Rectal smooth muscle tissue (tissue), 1 donor: ENCODE measurements around the gene TSC22D1.

ENCODE experiments used
- H3K27ac ChIP-seq: one replicate; pipeline ENCODE4 v1.7.0; 2013; ENCODE audit warnings: low read depth, low read length, inconsistent platforms
- H3K27me3 ChIP-seq: one replicate; pipeline ENCODE4 v1.7.0; 2013; ENCODE audit warnings: low read length; ENCODE audit not compliant: control insufficient read depth, insufficient read depth
- H3K36me3 ChIP-seq: one replicate; pipeline ENCODE4 v1.7.0; 2013; ENCODE audit warnings: low read length; ENCODE audit not compliant: control insufficient read depth, insufficient read depth
- H3K4me1 ChIP-seq: one replicate; pipeline ENCODE4 v1.7.0; 2013; ENCODE audit warnings: low read length; ENCODE audit not compliant: control insufficient read depth, insufficient read depth
- H3K4me3 ChIP-seq: one replicate; pipeline ENCODE4 v1.7.0; 2013; ENCODE audit warnings: low read length
- H3K9ac ChIP-seq: one replicate; pipeline ENCODE4 v1.7.0; 2013; ENCODE audit warnings: low read length

TSC22D1 gene

DNA sequence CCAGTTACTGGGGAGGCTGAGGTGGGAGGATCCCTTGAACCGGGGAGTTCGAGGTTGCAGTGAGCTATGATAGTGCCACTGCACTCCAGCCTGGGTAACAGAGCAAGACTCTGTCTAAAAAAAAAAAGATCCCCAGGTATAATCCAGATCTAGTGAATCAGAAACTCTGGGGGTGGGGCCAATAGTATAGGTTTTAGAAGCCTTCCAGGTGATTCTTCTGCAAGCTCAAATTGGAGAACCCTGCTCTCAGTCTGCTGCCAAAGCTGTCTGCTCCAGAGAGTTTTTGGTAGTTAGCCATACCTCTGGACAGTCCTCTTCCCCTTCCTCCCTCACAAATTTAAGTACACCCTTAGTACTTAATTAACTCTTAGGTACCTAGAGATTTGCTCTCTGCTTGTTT is 174.6 kb downstream of the TSC22D1 start:
- no peaks in the 10 kb centered on the region for H3K36me3 ChIP-seq
- no peaks in the 10 kb centered on the region for H3K4me1 ChIP-seq
- H3K27ac ChIP-seq = no peak overlapping the region
- no peak overlapping the region for H3K9ac ChIP-seq
- no peak overlapping the region for H3K4me3 ChIP-seq
- no peaks in the 10 kb centered on the region for H3K27me3 ChIP-seq

DNA sequence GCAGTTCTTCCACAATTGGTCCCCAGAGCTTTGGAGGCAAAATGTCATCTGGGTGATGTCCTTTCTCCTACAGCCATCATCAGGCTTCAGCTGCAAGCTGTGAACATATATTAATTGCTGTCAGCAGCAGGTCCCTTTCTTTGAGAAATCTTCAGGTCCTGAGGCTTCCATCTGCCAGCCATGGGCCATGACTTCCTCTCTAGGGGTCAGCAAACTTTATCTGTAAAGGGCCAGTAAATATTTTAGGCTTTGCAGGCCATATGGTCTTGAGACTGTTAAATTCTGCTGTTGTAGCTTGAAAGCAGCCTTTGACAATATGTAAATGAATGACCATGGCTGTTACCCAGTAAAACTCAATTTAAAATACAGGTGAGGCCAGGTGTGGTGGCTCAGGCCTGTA is 175.4 kb downstream of the TSC22D1 start:
- H3K27ac ChIP-seq = no peak overlapping the region

DNA sequence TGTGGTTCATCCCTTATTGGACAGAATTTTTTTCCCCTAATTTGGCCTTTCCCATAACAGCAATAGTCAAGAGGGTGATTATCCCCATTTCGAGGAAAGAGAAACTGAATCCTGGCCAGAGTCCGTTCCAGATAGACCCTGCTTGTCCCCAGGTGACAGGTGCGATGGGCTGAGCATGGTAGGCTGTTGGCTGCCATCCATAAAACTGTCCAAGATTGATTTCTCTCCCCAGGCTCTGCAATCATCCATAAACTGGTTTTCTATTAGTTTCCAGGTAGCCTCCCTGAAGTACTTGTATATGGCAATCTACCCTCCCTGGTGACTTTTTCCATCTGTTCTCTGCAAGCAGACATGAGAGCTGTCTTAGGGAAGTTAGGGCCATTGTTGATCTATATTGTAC is 177.1 kb downstream of the TSC22D1 start:
- Histone ChIP-seq H3K9ac (no peak overlapping the region), H3K27me3 (no peaks in the 10 kb centered on the region), H3K4me3 (no peak overlapping the region), H3K36me3 (no peaks in the 10 kb centered on the region), H3K4me1 (no peaks in the 10 kb centered on the region), H3K27ac (no peak overlapping the region)

More for the DNA sequence above, 175.4 kb downstream of the TSC22D1 start:
- Histone ChIP-seq H3K27me3 (no peaks in the 10 kb centered on the region), H3K4me3 (no peak overlapping the region), H3K36me3 (no peaks in the 10 kb centered on the region), H3K4me1 (no peaks in the 10 kb centered on the region), H3K9ac (no peak overlapping the region)

DNA sequence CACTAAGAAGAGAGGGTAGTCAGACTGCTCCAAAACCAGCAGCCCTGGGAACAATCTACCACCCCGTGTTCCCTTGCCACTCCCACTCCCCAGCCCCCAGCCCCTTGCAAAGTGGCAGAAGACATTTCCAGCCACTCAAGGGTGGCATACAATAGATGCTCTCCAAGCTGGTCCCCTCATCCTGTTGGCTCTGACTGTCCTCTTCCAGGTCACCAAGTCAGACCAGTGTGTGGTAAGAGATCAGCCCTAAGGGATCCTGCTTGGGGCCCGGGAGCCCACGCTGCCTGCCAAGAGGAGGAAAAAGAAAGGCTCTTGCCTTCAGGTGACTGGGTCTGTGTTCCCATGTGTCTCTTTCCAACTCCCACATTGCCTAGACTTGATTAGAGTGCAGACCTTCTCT is 177.5 kb downstream of the TSC22D1 start:
- Histone ChIP-seq H3K27me3 (no peaks in the 10 kb centered on the region), H3K36me3 (no peaks in the 10 kb centered on the region), H3K9ac (no peak overlapping the region), H3K4me3 (no peak overlapping the region), H3K27ac (no peak overlapping the region), H3K4me1 (no peaks in the 10 kb centered on the region)

DNA sequence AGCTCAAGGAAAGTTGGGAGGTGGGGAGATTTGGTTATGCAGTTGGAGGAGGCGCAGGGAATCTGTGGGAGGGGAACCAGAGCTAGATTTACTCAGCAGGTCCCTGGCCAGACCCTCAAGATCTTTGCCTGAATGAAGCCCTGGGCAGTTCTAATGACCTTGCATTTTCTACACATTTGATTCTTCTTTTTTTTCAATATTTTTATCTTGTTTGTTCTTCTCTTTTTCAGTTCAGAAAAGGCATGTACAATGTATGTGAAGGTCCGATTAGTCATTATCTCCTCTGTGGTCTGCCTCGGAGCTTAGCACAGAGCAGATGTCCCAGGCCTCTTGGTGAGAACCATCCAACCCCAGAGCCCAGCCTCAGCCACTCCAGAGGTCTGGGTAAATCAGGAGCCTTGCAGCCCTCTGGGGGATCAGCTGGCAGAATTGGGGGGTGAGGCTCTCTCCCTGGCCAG is 178.3 kb downstream of the TSC22D1 start:
- H3K4me3 ChIP-seq = no peak overlapping the region
- H3K36me3 ChIP-seq = no peaks in the 10 kb centered on the region
- no peaks in the 10 kb centered on the region for H3K4me1 ChIP-seq
- H3K9ac ChIP-seq = no peak overlapping the region
- no peaks in the 10 kb centered on the region for H3K27me3 ChIP-seq
- H3K27ac ChIP-seq = no peak overlapping the region

DNA sequence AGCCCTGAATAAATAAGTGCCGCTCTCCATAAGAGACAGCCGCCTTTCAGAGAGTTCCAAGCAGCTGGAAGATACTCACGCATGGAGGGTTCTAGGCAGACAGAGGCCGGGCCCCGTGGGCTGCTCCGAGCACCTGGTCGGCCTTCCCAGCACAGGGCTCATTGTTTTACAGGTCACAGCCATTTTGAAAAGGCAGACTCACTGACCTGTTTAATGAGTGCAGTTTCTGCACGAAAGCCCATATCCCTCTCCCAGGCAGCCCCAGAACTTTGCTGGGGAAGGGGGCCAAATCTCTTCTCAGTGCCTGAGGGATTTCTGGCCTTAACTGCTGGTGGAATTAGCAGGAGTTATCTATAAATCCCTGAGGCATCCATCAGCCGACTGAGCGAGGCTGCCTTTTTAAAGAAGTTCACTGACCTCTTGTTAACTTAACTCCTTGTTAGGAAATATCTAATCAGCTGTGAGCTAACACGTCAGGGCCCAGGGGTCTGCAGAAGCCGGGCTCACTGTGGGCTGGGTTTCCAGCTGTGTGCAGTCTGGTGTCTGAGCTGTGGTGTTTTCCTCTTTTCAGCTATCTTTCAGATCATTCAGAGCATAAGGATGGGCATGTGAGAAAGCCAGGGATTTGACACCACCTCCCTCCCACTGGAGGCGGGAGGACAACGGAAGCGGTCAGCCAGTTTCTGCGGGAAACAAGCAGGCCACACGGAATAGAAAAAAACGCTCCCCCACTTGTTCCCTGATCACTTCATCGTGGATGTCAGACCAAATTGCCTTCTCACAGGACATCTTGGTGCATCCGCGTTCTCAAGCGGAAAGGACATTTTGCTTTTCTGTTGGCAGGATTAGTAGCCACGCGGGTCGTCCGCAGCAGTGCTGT is 179.2 kb downstream of the TSC22D1 start:
- no peak overlapping the region for H3K9ac ChIP-seq
- no peak overlapping the region for H3K4me3 ChIP-seq
- no peaks in the 10 kb centered on the region for H3K4me1 ChIP-seq
- no peak overlapping the region for H3K27ac ChIP-seq
- H3K36me3 ChIP-seq = no peaks in the 10 kb centered on the region
- no peaks in the 10 kb centered on the region for H3K27me3 ChIP-seq

DNA sequence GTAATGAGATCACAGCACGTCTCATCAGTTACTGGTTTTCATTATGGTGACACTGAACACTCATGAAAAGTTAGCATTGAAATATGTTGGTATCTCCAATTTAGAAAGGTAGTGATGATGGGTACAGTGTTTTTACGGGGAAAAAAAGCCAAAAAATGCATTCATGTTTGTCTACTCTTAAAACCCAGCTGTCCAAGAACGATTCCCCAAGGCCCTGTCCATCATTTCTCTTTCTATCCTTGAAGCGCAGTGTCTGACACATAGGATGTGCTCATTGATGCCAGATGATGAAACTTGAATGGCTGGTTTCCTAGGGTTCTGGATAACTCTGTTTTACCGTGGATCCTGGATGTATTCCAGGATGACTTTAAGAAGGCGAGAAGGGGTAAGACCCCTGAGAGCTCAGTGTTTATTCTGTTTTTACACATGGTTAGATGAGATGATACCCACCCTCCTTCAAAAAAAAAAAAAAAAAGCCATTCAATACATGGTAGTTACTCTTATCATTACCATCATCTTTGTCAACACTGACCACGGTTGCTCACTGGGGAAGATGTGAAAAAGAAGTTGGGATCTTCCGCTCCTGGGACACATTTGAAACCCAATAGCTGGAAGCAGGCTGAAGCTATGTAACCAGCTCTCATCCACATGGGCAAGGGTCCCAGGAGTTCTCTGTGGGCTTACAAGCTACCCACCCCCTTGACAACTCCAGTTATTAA is 180.0 kb downstream of the TSC22D1 start:
- H3K27ac ChIP-seq = no peak overlapping the region
- H3K4me3 ChIP-seq = no peak overlapping the region
- no peaks in the 10 kb centered on the region for H3K27me3 ChIP-seq
- no peaks in the 10 kb centered on the region for H3K4me1 ChIP-seq
- H3K36me3 ChIP-seq = no peaks in the 10 kb centered on the region
- no peak overlapping the region for H3K9ac ChIP-seq

DNA sequence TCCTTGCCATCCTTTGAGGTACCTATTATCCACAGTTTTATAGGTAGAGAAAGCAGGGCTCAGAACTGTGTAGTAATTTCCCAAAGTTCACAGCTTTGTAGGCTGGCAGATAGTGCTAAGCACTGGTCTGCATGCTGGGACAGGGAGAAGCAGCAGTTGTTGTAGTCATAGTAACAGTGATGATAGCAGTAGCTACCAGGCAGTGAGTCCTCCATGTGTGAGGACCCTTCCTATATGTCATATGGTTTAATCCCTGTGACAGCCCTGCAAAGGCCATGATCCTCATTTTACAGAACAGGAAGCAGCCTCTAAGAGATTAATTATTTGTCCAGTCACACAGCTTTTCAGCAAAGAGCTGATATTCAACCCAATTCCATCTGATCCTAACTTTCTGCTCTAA is 181.5 kb downstream of the TSC22D1 start:
- Histone ChIP-seq H3K27ac (no peak overlapping the region), H3K4me3 (no peak overlapping the region), H3K36me3 (no peaks in the 10 kb centered on the region), H3K4me1 (no peaks in the 10 kb centered on the region), H3K9ac (no peak overlapping the region), H3K27me3 (no peaks in the 10 kb centered on the region)

DNA sequence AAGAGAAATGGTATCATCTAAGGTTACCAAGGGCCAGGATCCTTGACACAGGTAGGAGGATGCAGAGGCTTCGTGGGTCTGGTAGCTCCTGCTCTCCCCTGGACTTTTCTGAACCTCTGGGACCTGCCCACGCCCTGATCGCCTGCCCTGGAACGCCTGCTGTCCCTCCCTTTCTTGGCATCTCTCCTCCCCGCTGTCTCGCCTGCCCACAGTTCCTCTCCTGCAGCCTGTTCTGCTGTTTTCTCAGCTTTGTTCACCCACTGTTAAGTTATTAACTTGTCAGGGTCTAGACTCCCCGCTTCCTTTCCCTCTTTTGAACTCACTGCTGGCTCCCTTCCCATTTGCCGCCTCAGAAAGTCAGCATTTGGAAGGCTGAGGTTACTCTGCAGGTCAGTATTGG is 182.7 kb downstream of the TSC22D1 start:
- H3K27me3 ChIP-seq = no peaks in the 10 kb centered on the region
- no peak overlapping the region for H3K4me3 ChIP-seq
- H3K4me1 ChIP-seq = no peaks in the 10 kb centered on the region
- H3K9ac ChIP-seq = no peak overlapping the region
- H3K36me3 ChIP-seq = no peaks in the 10 kb centered on the region
- no peak overlapping the region for H3K27ac ChIP-seq

DNA sequence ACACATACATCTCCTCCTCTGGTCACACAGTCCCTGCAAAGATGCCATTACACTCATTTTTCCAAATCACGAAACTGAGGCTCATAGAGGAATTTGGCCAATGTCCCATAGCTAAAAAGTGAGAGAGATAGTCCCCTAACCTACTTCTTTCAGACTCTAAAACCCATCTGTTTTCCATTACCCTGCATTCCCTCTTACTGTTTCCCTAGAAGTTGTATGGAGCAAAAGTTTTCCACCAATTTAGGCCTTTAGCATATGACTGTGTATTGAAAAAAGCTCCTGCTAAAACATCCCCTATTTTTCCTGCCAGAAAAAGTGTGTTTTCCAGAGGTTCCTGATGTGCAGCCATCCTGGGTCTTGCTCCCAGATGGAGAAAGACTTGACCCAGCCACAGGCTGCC is 186.3 kb downstream of the TSC22D1 start:
- Histone ChIP-seq H3K27me3 (no peaks in the 10 kb centered on the region), H3K36me3 (no peaks in the 10 kb centered on the region), H3K4me1 (no peaks in the 10 kb centered on the region), H3K27ac (no peak overlapping the region), H3K9ac (no peak overlapping the region), H3K4me3 (no peak overlapping the region)

DNA sequence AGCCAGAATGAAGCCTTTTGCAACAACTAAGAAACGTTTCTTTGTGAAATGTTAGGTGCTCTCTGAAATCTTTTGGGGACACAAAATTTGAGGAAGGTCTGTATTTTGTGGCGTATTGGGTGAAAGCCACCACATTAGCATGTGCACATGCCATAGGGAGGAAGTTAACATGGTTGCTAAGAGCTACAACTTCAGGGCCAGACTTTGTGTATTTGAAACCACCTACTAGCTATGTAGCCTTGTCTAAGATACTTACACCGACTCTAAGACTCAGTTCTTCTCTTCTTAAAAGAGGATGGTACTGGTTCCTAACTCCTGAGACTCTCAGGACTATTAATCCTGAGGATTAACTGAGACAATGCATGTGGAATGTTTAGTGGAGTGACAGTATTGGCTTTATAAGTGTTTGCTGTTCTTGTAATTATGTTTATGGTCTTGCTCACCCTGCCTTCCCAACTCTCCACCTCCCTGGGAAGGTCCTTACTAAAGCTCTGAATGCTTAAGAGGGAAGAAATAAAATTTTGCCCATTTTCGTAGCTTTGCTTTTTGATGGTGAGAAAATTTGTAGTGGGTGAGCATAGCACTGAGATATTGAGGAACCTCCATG is 187.0 kb downstream of the TSC22D1 start:
- Histone ChIP-seq H3K36me3 (no peaks in the 10 kb centered on the region), H3K27me3 (no peaks in the 10 kb centered on the region), H3K27ac (no peak overlapping the region), H3K4me3 (no peak overlapping the region), H3K4me1 (no peaks in the 10 kb centered on the region), H3K9ac (no peak overlapping the region)

DNA sequence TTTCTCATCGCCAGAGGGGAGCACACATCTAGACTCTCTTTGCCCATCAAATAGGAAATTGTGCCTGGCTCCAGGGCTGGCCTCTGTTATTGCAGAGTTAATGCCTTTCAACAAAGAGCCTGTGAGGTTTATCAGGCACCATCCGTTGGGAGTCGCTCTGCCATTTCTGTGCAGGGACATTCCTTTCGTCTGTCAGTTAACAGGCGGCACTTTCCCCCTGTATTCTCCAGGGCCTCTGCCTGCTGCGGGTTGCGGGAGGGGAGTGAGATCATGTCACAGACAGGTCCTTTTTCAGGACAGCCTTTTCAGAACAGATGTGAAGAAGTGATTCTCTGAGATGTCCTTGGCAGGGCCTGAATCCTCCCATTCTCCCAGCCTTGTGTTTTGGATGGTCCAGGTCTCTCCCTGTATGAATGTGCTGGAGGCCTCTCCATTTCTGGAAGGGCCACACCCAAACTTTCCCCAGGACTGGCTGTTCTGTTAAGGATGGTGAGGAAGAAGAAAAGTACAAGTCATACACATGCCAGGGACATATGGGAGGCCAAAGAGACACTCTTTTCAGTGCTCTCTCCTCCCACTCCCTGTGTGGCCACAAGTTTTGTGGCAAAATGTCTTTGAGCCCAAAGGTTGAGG is 187.6 kb downstream of the TSC22D1 start:
- H3K4me1 ChIP-seq = no peaks in the 10 kb centered on the region
- H3K9ac ChIP-seq = no peak overlapping the region
- no peak overlapping the region for H3K27ac ChIP-seq
- no peak overlapping the region for H3K4me3 ChIP-seq
- no peaks in the 10 kb centered on the region for H3K27me3 ChIP-seq
- no peaks in the 10 kb centered on the region for H3K36me3 ChIP-seq
